ENCODE results near the gene RERE. TPM values are rescaled to one million over a fixed set of nuclear protein-coding genes. Genes with fewer than 3 reads are reported as not detected.

Gene RERE
- total and polyA plus RNA-seq, 11 donors, result 53.5 to 236 (median 121) TPM

GRCh38 chr1:8860738-8861516 is 43.5 kb upstream of the RERE start:
- intact Hi-C loops (cut with DNase I), result loop anchor here in 1 of 10 donors (5.0 kb wide), 1 partner anchor 126 kb away; no protein-coding TSS in a partner anchor
- 80 to 84% (median 82%) methylated on average over 21 of the region's 21 CpGs for WGBS, 4 donors
- no peak overlapping the region for H3K4me3 ChIP-seq
- no peaks in the 10 kb centered on the region for H3K27me3 ChIP-seq
- no peak overlapping the region for H3K27ac ChIP-seq
- no peaks in the 10 kb centered on the region for H3K9me3 ChIP-seq
- peaks cover 15 to 94% (median 76%) of the 10 kb centered on the region in 9 donors for H3K36me3 ChIP-seq
- TF ChIP-seq CTCF (IDR thresholded peaks at IDR 0.05), result no peak
- TF ChIP-seq POLR2A (IDR thresholded peaks at IDR 0.05), result no peak
- ATAC-seq, result no peak
- DNase-seq, result no peak
- H3K4me1 ChIP-seq, result peaks cover 0 to 35% (median 22%) of the 10 kb centered on the region in 12 donors

- Histone ChIP-seq H3K27me3 (no peaks in the 10 kb centered on the region), H3K36me3 (peaks cover 7 to 76% (median 58%) of the 10 kb centered on the region in 9 donors), H3K4me1 (peaks cover 0 to 29% (median 22%) of the 10 kb centered on the region in 12 donors), H3K27ac (peak overlapping the region in 10 of 12 donors; percentile 6 to 64 (median 43)), H3K4me3 (no peak overlapping the region), H3K9me3 (no peaks in the 10 kb centered on the region)
- intact Hi-C loops (cut with DNase I), result loop anchor here in 6 of 10 donors (2.0 to 10.0 kb wide), 7 partner anchors 14 to 882 kb away; partner anchors contain the start of gene RERE (in 2 of the 6)
- peak in 3 of 4 donors; percentile 17 to 35 (median 26) for ATAC-seq
- DNase-seq, result no peak
- TF ChIP-seq POLR2A (IDR thresholded peaks at IDR 0.05) (no peak), CTCF (IDR thresholded peaks at IDR 0.05) (peak; percentile 41 to 79 (median 61))
- 67 to 73% (median 72%) methylated on average over 12 of the region's 12 CpGs for WGBS, 4 donors
These were observed 41.7 kb upstream of the RERE start for GRCh38 chr1:8858888-8859706.

GRCh38 chr1:8858112-8858668 is 40.8 kb upstream of the RERE start:
- intact Hi-C loops (cut with DNase I), result loop anchor here in 6 of 10 donors (2.0 to 10.0 kb wide), 7 partner anchors 15 to 881 kb away; partner anchors contain the start of gene RERE (in 2 of the 6)

More at GRCh38 chr1:8858112-8858668, 40.8 kb upstream of the RERE start:
- Histone ChIP-seq H3K9me3 (no peaks in the 10 kb centered on the region), H3K4me3 (no peak overlapping the region), H3K27ac (peak overlapping the region in 11 of 12 donors; percentile 8 to 64 (median 44)), H3K4me1 (peaks cover 0 to 29% (median 22%) of the 10 kb centered on the region in 12 donors), H3K36me3 (peaks cover 1 to 67% (median 49%) of the 10 kb centered on the region in 9 donors), H3K27me3 (no peaks in the 10 kb centered on the region)
- TF ChIP-seq POLR2A (IDR thresholded peaks at IDR 0.05), result no peak
- TF ChIP-seq CTCF (IDR thresholded peaks at IDR 0.05), result no peak
- 13 to 28% (median 20%) methylated on average over 2 of the region's 2 CpGs for WGBS, 4 donors
- DNase-seq (peak in 4 of 5 donors; percentile 47 to 56 (median 50)), ATAC-seq (peak; percentile 55 to 86 (median 68))

Data from heart left ventricle (tissue), 16 donors.